Gastrocnemius medialis (tissue), 4 donors: Measurements from ENCODE around the gene GRIK4. TPM values are rescaled to one million over a fixed set of nuclear protein-coding genes. Genes with fewer than 3 reads are reported as not detected.
A peak's percentile ranks its signal among the peaks of the same experiment; 100 is the strongest.

Source experiments
- ATAC-seq, 2 donors: fragments of 150-250 bp; one replicate each; pipeline ENCODE4 v1.9.1; 2016
- DNase-seq, 2 donors: peaks; one replicate each; pipeline ENCODE4 v3.0.0-alpha.2; 2019
- H3K27ac ChIP-seq, 4 donors: fragments of 200-600 bp; sonication (generic); 1 replicate in 1 of 4; 2 replicates in 3 of 4; pipeline ENCODE4 v1.5.1; 2016 to 2018; ENCODE audit warnings: mild to moderate bottlenecking in 2 of 4, moderate library complexity in 1 of 4
- H3K27me3 ChIP-seq, 3 donors: fragments of 200-600 bp; sonication (generic) in 2 of 3; 1 replicate in 1 of 3; 2 replicates in 2 of 3; pipeline versions ENCODE4 v1.5.1 to v1.6.0; 2016 to 2019; ENCODE audit warnings: mild to moderate bottlenecking in 1 of 3, moderate library complexity in 1 of 3
- H3K36me3 ChIP-seq, 2 donors: fragments of 200-600 bp; sonication (generic) in 1 of 2; one replicate each; pipeline ENCODE4 v1.5.1; 2017 to 2018
- H3K4me1 ChIP-seq, 2 donors: fragments of 200-600 bp; sonication (generic) in 1 of 2; one replicate each; pipeline ENCODE4 v1.5.1; 2016 to 2017; ENCODE audit warnings: mild to moderate bottlenecking in 2 of 2
- H3K4me3 ChIP-seq, 4 donors: fragments of 200-600 bp; sonication (generic) in 3 of 4; 1 replicate in 1 of 4; 2 replicates in 3 of 4; pipeline ENCODE4 v1.5.1; 2016 to 2019; ENCODE audit warnings: mild to moderate bottlenecking in 2 of 4
- H3K9me3 ChIP-seq, 3 donors: fragments of 200-600 bp; sonication (generic) in 2 of 3; 1 replicate in 1 of 3; 2 replicates in 2 of 3; pipeline ENCODE4 v1.5.1; 2016 to 2019
- POLR2A ChIP-seq, 2 donors: fragments of 450-650 bp; IDR thresholded peaks; one replicate each; pipeline ENCODE4 v1.6.1; 2017; ENCODE audit warnings: antibody characterized with exemption in 2 of 2, mild to moderate bottlenecking in 2 of 2, moderate library complexity in 2 of 2
- in situ Hi-C, 4 donors: fragments of 200-750 bp; cut with MboI; loops; one replicate each; pipeline versions ENCODE4 v1.15.0 to v1.8.0; 2017; ENCODE audit warnings: low sequenced_read_pairs in 4 of 4
- intact Hi-C: fragments of 100-400 bp; cut with DNase I; formaldehyde crosslinking; loops from one replicate; pipeline ENCODE4 v1.15.1; 2023; ENCODE audit warnings: low total_unique reads
- total RNA-seq, 4 donors: library from RNA; depleted of rRNA; stranded (reverse); fragments of >200 nt; gene quantifications; one replicate each; pipeline versions ENCODE4 v1.1.0 to v1.2.3, GENCODE V29; 2016
- TF ChIP-seq, protein P1 (sequence below), 5 experiments: fragments of 450-650 bp in 3 of 5; fragments of 200-600 bp in 2 of 5; sonication (generic) in 2 of 5; IDR thresholded peaks in 4 of 5; conservative IDR thresholded peaks in 1 of 5; 1 replicate in 4 of 5; 2 replicates in 1 of 5; pipeline ENCODE4 v1.5.1; 2016 to 2019; ENCODE audit warnings: antibody characterized with exemption in 5 of 5, mild to moderate bottlenecking in 3 of 5, moderate library complexity in 3 of 5

The GRIK4 gene
- total RNA-seq, 4 donors from 2014 or later, result 0.42 TPM; not detected in 3

DNA sequence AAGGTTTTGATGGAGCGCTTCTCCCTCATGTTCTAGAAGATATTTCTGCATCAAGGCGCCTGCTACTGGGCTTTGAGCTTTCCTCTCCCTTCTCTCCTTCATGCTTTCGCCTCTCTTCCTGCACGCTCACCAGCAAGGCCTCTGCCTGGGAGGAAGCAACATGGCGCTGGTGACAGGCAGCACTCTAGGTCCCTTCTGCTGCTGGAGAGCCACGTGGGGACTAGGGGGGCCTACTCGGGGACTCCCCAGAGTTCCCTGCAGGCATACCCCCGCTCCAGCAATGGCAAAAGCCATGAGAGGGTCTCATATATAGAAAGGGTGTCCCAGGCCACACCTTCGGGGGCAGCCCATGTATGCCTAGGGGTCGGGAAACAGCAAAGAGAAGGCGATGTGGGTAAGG, 49.7 kb downstream of the GRIK4 start:
- H3K9me3 ChIP-seq, result no peaks in the 10 kb centered on the region
- H3K4me1 ChIP-seq, result peaks cover 5 to 8% of the 10 kb centered on the region in 2 donors
- TF ChIP-seq, protein P1, sequence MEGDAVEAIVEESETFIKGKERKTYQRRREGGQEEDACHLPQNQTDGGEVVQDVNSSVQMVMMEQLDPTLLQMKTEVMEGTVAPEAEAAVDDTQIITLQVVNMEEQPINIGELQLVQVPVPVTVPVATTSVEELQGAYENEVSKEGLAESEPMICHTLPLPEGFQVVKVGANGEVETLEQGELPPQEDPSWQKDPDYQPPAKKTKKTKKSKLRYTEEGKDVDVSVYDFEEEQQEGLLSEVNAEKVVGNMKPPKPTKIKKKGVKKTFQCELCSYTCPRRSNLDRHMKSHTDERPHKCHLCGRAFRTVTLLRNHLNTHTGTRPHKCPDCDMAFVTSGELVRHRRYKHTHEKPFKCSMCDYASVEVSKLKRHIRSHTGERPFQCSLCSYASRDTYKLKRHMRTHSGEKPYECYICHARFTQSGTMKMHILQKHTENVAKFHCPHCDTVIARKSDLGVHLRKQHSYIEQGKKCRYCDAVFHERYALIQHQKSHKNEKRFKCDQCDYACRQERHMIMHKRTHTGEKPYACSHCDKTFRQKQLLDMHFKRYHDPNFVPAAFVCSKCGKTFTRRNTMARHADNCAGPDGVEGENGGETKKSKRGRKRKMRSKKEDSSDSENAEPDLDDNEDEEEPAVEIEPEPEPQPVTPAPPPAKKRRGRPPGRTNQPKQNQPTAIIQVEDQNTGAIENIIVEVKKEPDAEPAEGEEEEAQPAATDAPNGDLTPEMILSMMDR (IDR thresholded peaks at IDR 0.05 in 4 of 5, conservative IDR thresholded peaks at IDR 0.05 in 1 of 5), result no peak
- TF ChIP-seq POLR2A (IDR thresholded peaks at IDR 0.05), result no peak
- in situ Hi-C loops, result no loop called here
- DNase-seq (no peak), ATAC-seq (no peak)
- intact Hi-C loops, result no loop called here
- H3K27ac ChIP-seq, result no peak overlapping the region
- peaks cover 9 to 27% (median 18%) of the 10 kb centered on the region in 3 donors for H3K27me3 ChIP-seq
- no peaks in the 10 kb centered on the region for H3K36me3 ChIP-seq
- no peak overlapping the region for H3K4me3 ChIP-seq

- no peak for DNase-seq
- in situ Hi-C loops, result no loop called here
- TF ChIP-seq, protein P1 (IDR thresholded peaks at IDR 0.05 in 4 of 5, conservative IDR thresholded peaks at IDR 0.05 in 1 of 5), result no peak
- no peak for TF ChIP-seq POLR2A (IDR thresholded peaks at IDR 0.05)
- Histone ChIP-seq H3K4me1 (peaks cover 5 to 8% of the 10 kb centered on the region in 2 donors), H3K9me3 (no peaks in the 10 kb centered on the region), H3K4me3 (no peak overlapping the region), H3K27ac (no peak overlapping the region), H3K27me3 (peaks cover 9 to 27% (median 18%) of the 10 kb centered on the region in 3 donors), H3K36me3 (no peaks in the 10 kb centered on the region)
- intact Hi-C loops, result no loop called here
- no peak for ATAC-seq
Observed at GRCh38 chr11:120562806-120563425, 51.4 kb downstream of the GRIK4 start.

GRCh38 chr11:120563703-120564572, 52.4 kb downstream of the GRIK4 start:
- Histone ChIP-seq H3K27me3 (peaks cover 9 to 27% (median 18%) of the 10 kb centered on the region in 3 donors), H3K36me3 (no peaks in the 10 kb centered on the region), H3K4me1 (peaks cover 5 to 8% of the 10 kb centered on the region in 2 donors), H3K9me3 (no peaks in the 10 kb centered on the region), H3K27ac (no peak overlapping the region), H3K4me3 (peak overlapping the region; percentile 42 to 51 (median 46))
- ATAC-seq (no peak), DNase-seq (no peak)
- in situ Hi-C loops (no loop called here), intact Hi-C loops (no loop called here)
- TF ChIP-seq, protein P1 (IDR thresholded peaks at IDR 0.05 in 4 of 5, conservative IDR thresholded peaks at IDR 0.05 in 1 of 5), result no peak
- no peak for TF ChIP-seq POLR2A (IDR thresholded peaks at IDR 0.05)

DNA sequence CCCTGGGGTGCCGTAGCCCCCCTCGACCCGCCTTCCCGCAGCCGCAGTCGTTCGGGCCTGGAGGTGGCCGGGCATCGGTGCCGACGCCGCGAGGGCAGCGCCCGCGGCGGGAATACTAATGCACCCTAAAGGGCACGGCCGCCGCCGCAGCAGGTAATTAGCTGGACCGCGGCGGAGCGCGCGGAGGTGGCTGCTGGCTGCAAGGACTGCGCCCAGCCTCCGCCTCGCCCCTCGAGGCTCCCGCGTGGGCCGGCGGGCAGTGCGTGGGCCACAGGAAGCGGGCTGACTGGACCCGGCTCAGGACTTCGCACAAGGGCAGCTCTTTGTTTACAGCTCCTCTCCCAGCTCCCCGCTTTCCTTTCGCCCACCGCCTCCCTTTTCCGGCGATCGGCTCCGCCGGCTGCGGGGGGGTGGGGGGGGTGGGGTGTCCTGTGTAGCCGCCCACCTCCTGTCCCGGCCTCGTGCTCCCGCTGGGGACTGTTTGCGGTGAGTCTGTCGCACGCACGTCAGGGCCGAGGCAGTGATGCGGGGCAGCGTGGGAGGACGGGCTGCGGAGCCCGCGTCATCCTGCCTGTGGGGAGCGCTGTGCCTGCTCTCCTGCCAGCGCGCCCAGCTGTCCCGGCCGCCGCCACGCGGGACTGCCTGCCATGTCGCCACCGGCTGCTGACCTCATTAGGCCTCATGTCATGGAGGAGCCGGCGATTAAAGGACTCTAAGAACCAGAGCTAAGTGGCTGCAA, 53.2 kb downstream of the GRIK4 start:
- intact Hi-C loops (no loop called here), in situ Hi-C loops (no loop called here)
- H3K27me3 ChIP-seq, result peaks cover 9 to 27% (median 18%) of the 10 kb centered on the region in 3 donors
- peak overlapping the region; percentile 42 to 51 (median 46) for H3K4me3 ChIP-seq
- no peak for TF ChIP-seq POLR2A (IDR thresholded peaks at IDR 0.05)
- TF ChIP-seq, protein P1 (IDR thresholded peaks at IDR 0.05 in 4 of 5, conservative IDR thresholded peaks at IDR 0.05 in 1 of 5), result no peak
- no peaks in the 10 kb centered on the region for H3K9me3 ChIP-seq
- H3K4me1 ChIP-seq, result peaks cover 5 to 8% of the 10 kb centered on the region in 2 donors
- DNase-seq (peak in 1 of 2 donors; percentile 26), ATAC-seq (peak in 1 of 2 donors; percentile 49)
- H3K27ac ChIP-seq, result no peak overlapping the region
- no peaks in the 10 kb centered on the region for H3K36me3 ChIP-seq
